ENCODE data around the gene EPHA7.

The EPHA7 gene

DNA sequence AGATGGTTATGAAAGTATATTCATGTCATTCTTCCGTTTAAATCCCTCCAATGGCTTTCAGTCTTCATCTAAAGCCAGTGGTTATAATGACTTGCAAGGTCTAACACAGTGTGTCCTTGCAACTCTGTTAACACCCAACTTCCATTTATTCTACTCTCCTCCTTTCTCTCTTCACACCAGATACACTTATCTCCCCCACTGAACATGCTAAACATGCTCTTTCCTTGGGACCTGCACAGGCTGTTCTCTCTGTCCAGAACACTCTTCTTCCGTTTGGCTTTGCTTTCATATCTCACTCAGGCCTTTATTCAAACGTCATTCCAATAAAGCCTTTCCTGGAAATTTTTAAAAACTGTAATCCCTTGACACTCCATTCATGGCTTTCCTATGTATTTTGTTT lies 91.5 kb downstream of the EPHA7 start:
- H3K4me3 ChIP-seq (replicated peaks; ENCODE audit: insufficient read depth, low read length), result no peak overlapping the region
- no peak overlapping the region for H3K27ac ChIP-seq (replicated peaks)
- no peak for TF ChIP-seq SPI1 (IDR thresholded peaks at IDR 0.05; ENCODE audit: borderline replicate concordance, low read depth)
- no peak for DNase-seq (ENCODE audit: low read depth in 1 of 2, low spot score in 1 of 2)
- H3K27me3 ChIP-seq (ENCODE audit: insufficient read depth, poor library complexity, severe bottlenecking), result no peaks in the 10 kb centered on the region

DNA sequence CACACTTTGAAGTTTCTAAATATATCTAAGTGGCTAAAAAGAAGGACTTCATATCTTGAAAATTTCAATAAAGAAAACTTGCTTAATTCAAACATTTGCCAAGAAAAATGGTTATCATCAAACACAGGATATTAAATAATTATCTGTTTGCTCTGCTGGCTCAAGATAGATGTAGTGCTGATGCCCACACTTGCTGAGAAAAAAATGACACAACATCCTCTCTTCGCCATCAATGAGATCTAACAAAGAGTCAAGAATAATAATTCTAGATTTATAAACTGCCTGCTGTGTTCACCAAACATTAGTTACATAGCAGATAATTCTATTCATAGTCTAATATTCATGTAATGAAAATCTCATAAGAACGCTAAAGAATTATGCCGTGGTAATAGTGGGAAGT lies 93.6 kb downstream of the EPHA7 start:
- H3K4me3 ChIP-seq (replicated peaks; ENCODE audit: insufficient read depth, low read length), result no peak overlapping the region
- no peaks in the 10 kb centered on the region for H3K27me3 ChIP-seq (ENCODE audit: insufficient read depth, poor library complexity, severe bottlenecking)
- no peak for DNase-seq (ENCODE audit: low read depth in 1 of 2, low spot score in 1 of 2)
- H3K27ac ChIP-seq (replicated peaks), result no peak overlapping the region
- TF ChIP-seq GABPA (IDR thresholded peaks at IDR 0.05; ENCODE audit: low read depth), result no peak
- TF ChIP-seq POLR2AphosphoS5 (IDR thresholded peaks at IDR 0.05; ENCODE audit: low read depth), result no peak
- no peak for TF ChIP-seq SPI1 (IDR thresholded peaks at IDR 0.05; ENCODE audit: borderline replicate concordance, low read depth)
- TF ChIP-seq, protein P1, sequence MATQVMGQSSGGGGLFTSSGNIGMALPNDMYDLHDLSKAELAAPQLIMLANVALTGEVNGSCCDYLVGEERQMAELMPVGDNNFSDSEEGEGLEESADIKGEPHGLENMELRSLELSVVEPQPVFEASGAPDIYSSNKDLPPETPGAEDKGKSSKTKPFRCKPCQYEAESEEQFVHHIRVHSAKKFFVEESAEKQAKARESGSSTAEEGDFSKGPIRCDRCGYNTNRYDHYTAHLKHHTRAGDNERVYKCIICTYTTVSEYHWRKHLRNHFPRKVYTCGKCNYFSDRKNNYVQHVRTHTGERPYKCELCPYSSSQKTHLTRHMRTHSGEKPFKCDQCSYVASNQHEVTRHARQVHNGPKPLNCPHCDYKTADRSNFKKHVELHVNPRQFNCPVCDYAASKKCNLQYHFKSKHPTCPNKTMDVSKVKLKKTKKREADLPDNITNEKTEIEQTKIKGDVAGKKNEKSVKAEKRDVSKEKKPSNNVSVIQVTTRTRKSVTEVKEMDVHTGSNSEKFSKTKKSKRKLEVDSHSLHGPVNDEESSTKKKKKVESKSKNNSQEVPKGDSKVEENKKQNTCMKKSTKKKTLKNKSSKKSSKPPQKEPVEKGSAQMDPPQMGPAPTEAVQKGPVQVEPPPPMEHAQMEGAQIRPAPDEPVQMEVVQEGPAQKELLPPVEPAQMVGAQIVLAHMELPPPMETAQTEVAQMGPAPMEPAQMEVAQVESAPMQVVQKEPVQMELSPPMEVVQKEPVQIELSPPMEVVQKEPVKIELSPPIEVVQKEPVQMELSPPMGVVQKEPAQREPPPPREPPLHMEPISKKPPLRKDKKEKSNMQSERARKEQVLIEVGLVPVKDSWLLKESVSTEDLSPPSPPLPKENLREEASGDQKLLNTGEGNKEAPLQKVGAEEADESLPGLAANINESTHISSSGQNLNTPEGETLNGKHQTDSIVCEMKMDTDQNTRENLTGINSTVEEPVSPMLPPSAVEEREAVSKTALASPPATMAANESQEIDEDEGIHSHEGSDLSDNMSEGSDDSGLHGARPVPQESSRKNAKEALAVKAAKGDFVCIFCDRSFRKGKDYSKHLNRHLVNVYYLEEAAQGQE (IDR thresholded peaks at IDR 0.05; ENCODE audit: insufficient replicate concordance, low read depth), result no peak
- TF ChIP-seq, protein P2, sequence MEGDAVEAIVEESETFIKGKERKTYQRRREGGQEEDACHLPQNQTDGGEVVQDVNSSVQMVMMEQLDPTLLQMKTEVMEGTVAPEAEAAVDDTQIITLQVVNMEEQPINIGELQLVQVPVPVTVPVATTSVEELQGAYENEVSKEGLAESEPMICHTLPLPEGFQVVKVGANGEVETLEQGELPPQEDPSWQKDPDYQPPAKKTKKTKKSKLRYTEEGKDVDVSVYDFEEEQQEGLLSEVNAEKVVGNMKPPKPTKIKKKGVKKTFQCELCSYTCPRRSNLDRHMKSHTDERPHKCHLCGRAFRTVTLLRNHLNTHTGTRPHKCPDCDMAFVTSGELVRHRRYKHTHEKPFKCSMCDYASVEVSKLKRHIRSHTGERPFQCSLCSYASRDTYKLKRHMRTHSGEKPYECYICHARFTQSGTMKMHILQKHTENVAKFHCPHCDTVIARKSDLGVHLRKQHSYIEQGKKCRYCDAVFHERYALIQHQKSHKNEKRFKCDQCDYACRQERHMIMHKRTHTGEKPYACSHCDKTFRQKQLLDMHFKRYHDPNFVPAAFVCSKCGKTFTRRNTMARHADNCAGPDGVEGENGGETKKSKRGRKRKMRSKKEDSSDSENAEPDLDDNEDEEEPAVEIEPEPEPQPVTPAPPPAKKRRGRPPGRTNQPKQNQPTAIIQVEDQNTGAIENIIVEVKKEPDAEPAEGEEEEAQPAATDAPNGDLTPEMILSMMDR (IDR thresholded peaks at IDR 0.05; ENCODE audit: insufficient read depth, low read length), result no peak

DNA sequence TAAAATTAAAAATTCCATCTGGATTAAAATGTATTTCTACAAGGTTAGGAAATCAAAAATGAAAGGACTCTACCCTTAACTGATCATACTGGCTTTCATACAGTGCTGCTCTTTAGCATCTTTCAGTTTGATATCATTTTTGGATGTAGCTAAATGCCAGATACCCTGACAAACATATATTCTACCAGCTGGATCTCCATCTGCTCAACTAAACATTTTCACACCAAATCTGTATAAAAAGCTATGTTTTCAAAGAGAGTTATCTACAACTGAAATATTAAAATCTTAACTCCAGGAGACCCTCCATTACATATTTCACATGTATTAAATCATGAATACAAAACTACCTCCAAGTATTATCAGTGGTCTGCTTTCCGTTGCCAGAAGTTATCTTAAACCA lies 95.7 kb downstream of the EPHA7 start:
- H3K27ac ChIP-seq (replicated peaks), result no peak overlapping the region
- DNase-seq (ENCODE audit: low read depth in 1 of 2, low spot score in 1 of 2), result no peak
- H3K27me3 ChIP-seq (ENCODE audit: insufficient read depth, poor library complexity, severe bottlenecking), result no peaks in the 10 kb centered on the region
- H3K4me3 ChIP-seq (replicated peaks; ENCODE audit: insufficient read depth, low read length), result no peak overlapping the region
- TF ChIP-seq, protein P1 (IDR thresholded peaks at IDR 0.05; ENCODE audit: insufficient replicate concordance, low read depth), result no peak
- TF ChIP-seq SPI1 (IDR thresholded peaks at IDR 0.05; ENCODE audit: borderline replicate concordance, low read depth) (no peak), POLR2AphosphoS5 (IDR thresholded peaks at IDR 0.05; ENCODE audit: low read depth) (no peak), GABPA (IDR thresholded peaks at IDR 0.05; ENCODE audit: low read depth) (no peak)
- TF ChIP-seq, protein P2 (IDR thresholded peaks at IDR 0.05; ENCODE audit: insufficient read depth, low read length), result no peak

DNA sequence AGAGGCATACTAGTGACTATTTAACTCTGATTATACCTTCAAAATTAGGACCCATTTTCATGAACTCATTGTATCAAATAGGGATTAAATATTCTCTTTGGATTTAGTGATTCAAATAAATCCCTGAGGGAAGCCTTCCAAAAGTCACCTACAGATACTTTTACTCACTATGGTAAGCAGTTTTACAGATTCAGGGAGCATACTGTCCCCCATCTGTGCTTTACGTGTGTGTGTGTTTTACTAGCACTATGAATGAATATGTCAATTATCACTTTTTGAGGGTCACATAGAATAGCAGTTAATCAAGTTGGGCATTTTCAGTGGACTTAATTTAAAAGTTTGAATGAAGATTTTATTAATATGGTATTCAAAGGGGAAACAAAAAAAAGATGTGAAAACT lies 96.7 kb downstream of the EPHA7 start:
- Histone ChIP-seq H3K4me3 (replicated peaks; ENCODE audit: insufficient read depth, low read length) (no peak overlapping the region), H3K27me3 (ENCODE audit: insufficient read depth, poor library complexity, severe bottlenecking) (no peaks in the 10 kb centered on the region), H3K27ac (replicated peaks) (no peak overlapping the region)
- no peak for DNase-seq (ENCODE audit: low read depth in 1 of 2, low spot score in 1 of 2)
- no peak for TF ChIP-seq GABPA (IDR thresholded peaks at IDR 0.05; ENCODE audit: low read depth)

DNA sequence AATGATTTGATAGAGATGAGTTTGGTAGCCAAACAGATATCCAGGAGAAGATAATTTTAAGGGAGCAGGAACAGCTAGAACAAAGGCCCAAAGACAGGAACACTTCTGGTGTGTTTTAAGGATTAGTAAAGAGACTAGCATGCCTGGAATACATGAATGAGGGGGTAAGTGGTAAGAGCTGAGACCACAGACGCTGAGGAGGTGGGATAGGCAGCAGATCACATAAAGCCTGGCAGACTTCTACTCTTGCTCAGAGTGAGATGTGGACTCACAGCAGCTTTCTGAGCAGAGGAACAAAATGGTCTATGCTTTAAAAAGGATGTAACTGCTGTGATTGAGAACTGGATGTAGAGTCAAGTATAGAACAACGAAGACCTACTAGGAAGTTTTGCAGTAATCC lies 100.1 kb downstream of the EPHA7 start:
- DNase-seq (ENCODE audit: low read depth in 1 of 2, low spot score in 1 of 2), result no peak
- Histone ChIP-seq H3K27ac (replicated peaks) (no peak overlapping the region), H3K27me3 (ENCODE audit: insufficient read depth, poor library complexity, severe bottlenecking) (no peaks in the 10 kb centered on the region), H3K4me3 (replicated peaks; ENCODE audit: insufficient read depth, low read length) (no peak overlapping the region)
- TF ChIP-seq POLR2AphosphoS5 (IDR thresholded peaks at IDR 0.05; ENCODE audit: low read depth), result no peak
- no peak for TF ChIP-seq GABPA (IDR thresholded peaks at IDR 0.05; ENCODE audit: low read depth)
- no peak for TF ChIP-seq SPI1 (IDR thresholded peaks at IDR 0.05; ENCODE audit: borderline replicate concordance, low read depth)
- TF ChIP-seq, protein P1 (IDR thresholded peaks at IDR 0.05; ENCODE audit: insufficient replicate concordance, low read depth), result no peak

Data from HL-60 (cell line).